Hepatic stellate cell (primary cell): ENCODE measurements around the gene DOCK8.
"Not testable (repeated sequence)": the region's sequence is repeated elsewhere in the genome, so short reads cannot be mapped to it uniquely, and the experiment has no call there.

Experiments used
- DNase-seq: peaks from one replicate; pipeline ENCODE4 v3.0.0; 2011; ENCODE audit warnings: low spot score

DOCK8 gene

GRCh38 chr9:224582-225520 lies 10.2 kb downstream of the DOCK8 start:
- DNase-seq = no peak

- DNase-seq = no peak
Measured at GRCh38 chr9:227860-228259, 13.2 kb downstream of the DOCK8 start.

GRCh38 chr9:228929-229695 lies 14.4 kb downstream of the DOCK8 start:
- no peak for DNase-seq

- DNase-seq = not testable (repeated sequence)
Measured at GRCh38 chr9:231625-232024, 17.0 kb downstream of the DOCK8 start.

- DNase-seq = not testable (repeated sequence)
Measured at GRCh38 chr9:233708-234107, 19.0 kb downstream of the DOCK8 start.

- DNase-seq = no peak
Measured at GRCh38 chr9:237141-237857, 22.6 kb downstream of the DOCK8 start.

- DNase-seq = no peak
Measured at GRCh38 chr9:237858-238345, 23.2 kb downstream of the DOCK8 start.

- DNase-seq = no peak
Measured at GRCh38 chr9:242461-243080, 27.9 kb downstream of the DOCK8 start.

GRCh38 chr9:248278-248961 lies 33.8 kb downstream of the DOCK8 start:
- DNase-seq = no peak

GRCh38 chr9:249025-249424 lies 34.4 kb downstream of the DOCK8 start:
- DNase-seq = no peak

- no peak for DNase-seq
Measured at GRCh38 chr9:250039-250438, 35.4 kb downstream of the DOCK8 start.

- DNase-seq = no peak
Measured at GRCh38 chr9:250625-251024, 36.0 kb downstream of the DOCK8 start.

GRCh38 chr9:251398-251797 lies 36.7 kb downstream of the DOCK8 start:
- no peak for DNase-seq

GRCh38 chr9:253539-253938 lies 38.9 kb downstream of the DOCK8 start:
- DNase-seq = no peak

GRCh38 chr9:254516-254915 lies 39.9 kb downstream of the DOCK8 start:
- DNase-seq = no peak

GRCh38 chr9:257957-258356 lies 43.3 kb downstream of the DOCK8 start:
- no peak for DNase-seq

- no peak for DNase-seq
Measured at GRCh38 chr9:259405-260404, 45.0 kb downstream of the DOCK8 start.

- no peak for DNase-seq
Measured at GRCh38 chr9:264231-264630, 49.6 kb downstream of the DOCK8 start.

- DNase-seq = no peak
Measured at GRCh38 chr9:265209-265870, 50.7 kb downstream of the DOCK8 start.
